Esophagus squamous epithelium (tissue), 5 donors: ENCODE results near the gene MYO1B. TPM values are rescaled to one million over a fixed set of nuclear protein-coding genes. Genes with fewer than 3 reads are reported as not detected.

Experiments
- DNase-seq: peaks from one replicate; lab custom pipeline; 2025; lab: John Stamatoyannopoulos, UW
- H3K27ac ChIP-seq, 4 donors: fragments of 200-600 bp; sonication (generic); one replicate each; pipeline ENCODE4 v1.5.1; 2016 to 2019; ENCODE audit warnings: mild to moderate bottlenecking in 1 of 4
- H3K27me3 ChIP-seq, 4 donors: fragments of 200-600 bp; sonication (generic); 1 replicate in 3 of 4; 2 replicates in 1 of 4; pipeline versions ENCODE4 v1.5.1 to v1.6.0; 2017 to 2021; ENCODE audit warnings: antibody characterized with exemption in 1 of 4
- H3K36me3 ChIP-seq, 3 donors: fragments of 200-600 bp; sonication (generic); one replicate each; pipeline ENCODE4 v1.5.1; 2016 to 2019
- H3K4me1 ChIP-seq, 3 donors: fragments of 200-600 bp; sonication (generic); one replicate each; pipeline ENCODE4 v1.5.1; 2017 to 2019
- H3K4me3 ChIP-seq, 4 donors: fragments of 200-600 bp; sonication (generic); 1 replicate in 3 of 4; 2 replicates in 1 of 4; pipeline ENCODE4 v1.5.1; 2016 to 2019; ENCODE audit warnings: mild to moderate bottlenecking in 2 of 4, moderate library complexity in 1 of 4
- H3K9me3 ChIP-seq, 3 donors: fragments of 200-600 bp; sonication (generic); one replicate each; pipeline ENCODE4 v1.5.1; 2016 to 2019
- CTCF ChIP-seq, 6 experiments: fragments of 450-650 bp in 4 of 6; fragments of 200-600 bp in 2 of 6; sonication (generic) in 2 of 6; IDR thresholded peaks; one replicate each; pipeline ENCODE4 v1.5.1; 2016 to 2019; ENCODE audit warnings: antibody characterized with exemption in 6 of 6, mild to moderate bottlenecking in 4 of 6, moderate library complexity in 4 of 6
- POLR2A ChIP-seq, 4 donors: fragments of 450-650 bp; IDR thresholded peaks; one replicate each; pipeline ENCODE4 v1.6.1; 2017; ENCODE audit warnings: antibody characterized with exemption in 4 of 4, mild to moderate bottlenecking in 4 of 4, moderate library complexity in 3 of 4
- WGBS, 2 donors: methylation state at CpG; one replicate each; pipeline ENCODE4 v1.1.5; 2018; 5-methylcytosine and 5-hydroxymethylcytosine counted together
- intact Hi-C: fragments of 100-400 bp; cut with DNase I; formaldehyde crosslinking; loops from one replicate; pipeline ENCODE4 v1.15.0; 2022
- total RNA-seq, 4 donors: library from RNA; depleted of rRNA; stranded (reverse); fragments of >200 nt; gene quantifications; one replicate each; pipeline ENCODE4 v1.1.0, GENCODE V29; 2016
- donor health status: DM: yes; HTN: yes; CAD: no.

MYO1B gene
- total RNA-seq, 4 donors from 2014 or later, result 24.6 to 152 (median 37.5) TPM

- Histone ChIP-seq H3K27ac (no peak overlapping the region), H3K9me3 (no peaks in the 10 kb centered on the region), H3K36me3 (peaks cover 0 to 9% (median 0%) of the 10 kb centered on the region in 3 donors), H3K4me1 (no peaks in the 10 kb centered on the region), H3K4me3 (no peak overlapping the region), H3K27me3 (no peaks in the 10 kb centered on the region)
- TF ChIP-seq POLR2A (IDR thresholded peaks at IDR 0.05) (no peak), CTCF (IDR thresholded peaks at IDR 0.05) (no peak)
- WGBS, 2 donors, result 89 to 96% methylated on average over 2 of the region's 2 CpGs
- intact Hi-C loops, result no loop called here
- no peak for DNase-seq
Measured at GRCh38 chr2:191365089-191365488, 119.9 kb downstream of the MYO1B start.

GRCh38 chr2:191366199-191366598, 121.0 kb downstream of the MYO1B start:
- WGBS, 2 donors, result 40 to 42% methylated on average over 1 of the region's 1 CpG
- Histone ChIP-seq H3K4me3 (no peak overlapping the region), H3K36me3 (peaks cover 0 to 13% (median 0%) of the 10 kb centered on the region in 3 donors), H3K27me3 (no peaks in the 10 kb centered on the region), H3K4me1 (no peaks in the 10 kb centered on the region), H3K9me3 (no peaks in the 10 kb centered on the region), H3K27ac (no peak overlapping the region)
- no peak for TF ChIP-seq CTCF (IDR thresholded peaks at IDR 0.05)
- TF ChIP-seq POLR2A (IDR thresholded peaks at IDR 0.05), result no peak
- no peak for DNase-seq
- intact Hi-C loops, result no loop called here

- WGBS, 2 donors, result 81% methylated on average over 3 of the region's 3 CpGs
- no peak for DNase-seq
Measured at GRCh38 chr2:191369034-191369433, 123.8 kb downstream of the MYO1B start.

GRCh38 chr2:191374366-191374765, 129.2 kb downstream of the MYO1B start:
- Histone ChIP-seq H3K27me3 (no peaks in the 10 kb centered on the region), H3K4me3 (no peak overlapping the region), H3K4me1 (peaks cover 0 to 18% (median 16%) of the 10 kb centered on the region in 3 donors), H3K9me3 (no peaks in the 10 kb centered on the region), H3K27ac (no peak overlapping the region), H3K36me3 (peaks cover 0 to 5% (median 0%) of the 10 kb centered on the region in 3 donors)
- intact Hi-C loops, result no loop called here
- WGBS, 2 donors, result 73 to 89% methylated on average over 4 of the region's 4 CpGs
- TF ChIP-seq CTCF (IDR thresholded peaks at IDR 0.05), result no peak
- TF ChIP-seq POLR2A (IDR thresholded peaks at IDR 0.05), result no peak
- DNase-seq, result no peak

More at GRCh38 chr2:191369034-191369433, 123.8 kb downstream of the MYO1B start:
- TF ChIP-seq POLR2A (IDR thresholded peaks at IDR 0.05) (no peak), CTCF (IDR thresholded peaks at IDR 0.05) (peak in 1 of 6 experiments; percentile 34)
- H3K9me3 ChIP-seq, result no peaks in the 10 kb centered on the region
- H3K4me3 ChIP-seq, result no peak overlapping the region
- H3K27me3 ChIP-seq, result no peaks in the 10 kb centered on the region
- peaks cover 0 to 13% (median 0%) of the 10 kb centered on the region in 3 donors for H3K36me3 ChIP-seq
- intact Hi-C loops, result no loop called here
- no peak overlapping the region for H3K27ac ChIP-seq
- no peaks in the 10 kb centered on the region for H3K4me1 ChIP-seq

GRCh38 chr2:191374939-191375338, 129.7 kb downstream of the MYO1B start:
- no peaks in the 10 kb centered on the region for H3K9me3 ChIP-seq
- WGBS, 2 donors, result 68 to 90% methylated on average over 1 of the region's 1 CpG

More at GRCh38 chr2:191374939-191375338, 129.7 kb downstream of the MYO1B start:
- Histone ChIP-seq H3K27me3 (no peaks in the 10 kb centered on the region), H3K27ac (no peak overlapping the region), H3K4me3 (no peak overlapping the region), H3K36me3 (peaks cover 0 to 5% (median 0%) of the 10 kb centered on the region in 3 donors), H3K4me1 (peaks cover 0 to 18% (median 16%) of the 10 kb centered on the region in 3 donors)
- TF ChIP-seq POLR2A (IDR thresholded peaks at IDR 0.05), result no peak
- TF ChIP-seq CTCF (IDR thresholded peaks at IDR 0.05), result no peak
- intact Hi-C loops, result no loop called here
- DNase-seq, result no peak
